H1 (cell line): Measurements from ENCODE around the gene FAM240A. TPM values are rescaled to one million over a fixed set of nuclear protein-coding genes. Genes with fewer than 3 reads are reported as not detected.

Source experiments
- CTCF ChIA-PET: fragments of 300-600 bp; sonication (Branson Sonifier 250); formaldehyde crosslinking; loops from one replicate; lab custom pipeline; 2021; ENCODE audit not compliant: partially characterized antibody; lab: Charles Lee
- POLR2A ChIA-PET: fragments of 300-600 bp; sonication (Branson Sonifier 250); formaldehyde crosslinking; loops from one replicate; lab custom pipeline; 2021; ENCODE audit warnings: inconsistent platforms; ENCODE audit not compliant: partially characterized antibody; lab: Charles Lee
- DNase-seq, 2 experiments: peaks; one replicate each; pipeline versions ENCODE4 v3.0.0 to v3.0.0-alpha.2; 2010 to 2022; ENCODE audit warnings: low spot score in 2 of 2, low read depth in 1 of 2, mixed read lengths in 1 of 2
- FAIRE-seq: peaks from 2 replicates; lab custom pipeline; 2011; peaks lifted over from hg19 to GRCh38; lab: Jason Lieb, UNC
- H2AFZ ChIP-seq: 2 replicates; pipeline ENCODE4 v1.8.1; 2012; ENCODE audit warnings: low read length, inconsistent platforms
- H2AK5ac ChIP-seq: 2 replicates; pipeline ENCODE4 v1.6.1; 2013; ENCODE audit warnings: low read depth, low read length
- H2BK120ac ChIP-seq: replicated peaks from 2 replicates; pipeline ENCODE3; 2013; ENCODE audit warnings: low read depth, low read length, inconsistent platforms
- H2BK12ac ChIP-seq: 2 replicates; pipeline ENCODE4 v1.6.1; 2013; ENCODE audit warnings: low read depth, low read length
- H2BK15ac ChIP-seq: 2 replicates; pipeline ENCODE4 v1.6.1; 2013; ENCODE audit warnings: low read length
- H2BK20ac ChIP-seq: 2 replicates; pipeline ENCODE4 v1.6.1; 2013; ENCODE audit warnings: low read length
- H2BK5ac ChIP-seq: 2 replicates; pipeline ENCODE4 v1.6.1; 2013; ENCODE audit warnings: low read depth, low read length
- H3K14ac ChIP-seq: 2 replicates; pipeline ENCODE4 v1.6.1; 2013; ENCODE audit warnings: inconsistent platforms; ENCODE audit not compliant: insufficient read length
- H3K18ac ChIP-seq: 2 replicates; pipeline ENCODE4 v1.6.1; 2013; ENCODE audit warnings: low read length; ENCODE audit errors: extremely low read depth
- H3K23ac ChIP-seq: 2 replicates; pipeline ENCODE4 v1.6.1; 2013; ENCODE audit warnings: inconsistent platforms; ENCODE audit not compliant: insufficient read length
- H3K23me2 ChIP-seq: 2 replicates; pipeline ENCODE4 v1.6.1; 2013; ENCODE audit warnings: low read depth, low read length
- H3K27ac ChIP-seq: 2 replicates; pipeline ENCODE4 v1.6.1; 2011; ENCODE audit warnings: low read depth, low read length, inconsistent platforms
- H3K27me3 ChIP-seq, 4 experiments: replicated peaks in 1 of 4; 1 replicate in 1 of 4; 2 replicates in 3 of 4; pipeline versions ENCODE4 v1.6.1 to v1.8.1; 2011 to 2013; ENCODE audit warnings: low read length in 3 of 4, mild to moderate bottlenecking in 3 of 4, inconsistent platforms in 2 of 4, mixed read lengths in 2 of 4, moderate library complexity in 1 of 4; ENCODE audit not compliant: control insufficient read depth in 3 of 4, insufficient read depth in 3 of 4; ENCODE audit errors: extremely low read depth in 1 of 4
- H3K36me3 ChIP-seq, 4 experiments: 2 replicates each; pipeline versions ENCODE4 v1.6.1 to v1.8.1; 2011 to 2013; ENCODE audit warnings: mild to moderate bottlenecking in 4 of 4, low read length in 3 of 4, moderate library complexity in 2 of 4, control low read depth in 1 of 4, inconsistent platforms in 1 of 4; ENCODE audit not compliant: insufficient read depth in 4 of 4, control insufficient read depth in 2 of 4
- H3K4ac ChIP-seq: replicated peaks from 2 replicates; pipeline ENCODE3; 2013; ENCODE audit warnings: low read length, low read depth, mixed read lengths, inconsistent platforms; ENCODE audit not compliant: insufficient read length
- H3K4me1 ChIP-seq, 4 experiments: replicated peaks in 1 of 4; 1 replicate in 1 of 4; 2 replicates in 3 of 4; pipeline versions ENCODE4 v1.6.1 to v1.8.1; 2011 to 2013; ENCODE audit warnings: low read length in 3 of 4, inconsistent platforms in 2 of 4, mixed read lengths in 1 of 4; ENCODE audit not compliant: insufficient read depth in 4 of 4, control insufficient read depth in 3 of 4
- H3K4me2 ChIP-seq, 2 experiments: 2 replicates each; pipeline versions ENCODE4 v1.6.1 to v1.8.1; 2011 to 2013; ENCODE audit warnings: low read depth in 2 of 2, low read length in 2 of 2, control low read depth in 1 of 2, inconsistent platforms in 1 of 2, mild to moderate bottlenecking in 1 of 2; ENCODE audit not compliant: insufficient read depth in 1 of 2
- H3K4me3 ChIP-seq, 4 experiments: fragments of 200-600, 300-600 bp in 1 of 4; sonication (generic), shearing (Covaris generic), sonication (Bioruptor Twin) in 1 of 4; 2 replicates each; pipeline versions ENCODE4 v1.5.1 to v1.8.1; 2011 to 2016; ENCODE audit warnings: low read length in 4 of 4, low read depth in 3 of 4, control low read depth in 2 of 4, inconsistent platforms in 2 of 4, mild to moderate bottlenecking in 2 of 4, mixed read lengths in 1 of 4, moderate library complexity in 1 of 4; ENCODE audit not compliant: insufficient read depth in 2 of 4; ENCODE audit errors: extremely low read depth in 1 of 4
- H3K56ac ChIP-seq: replicated peaks from 2 replicates; pipeline ENCODE3; 2013; ENCODE audit warnings: low read depth, mild to moderate bottlenecking, mixed read lengths, low read length, inconsistent platforms; ENCODE audit not compliant: insufficient read length
- H3K79me1 ChIP-seq: 2 replicates; pipeline ENCODE4 v1.6.1; 2013; ENCODE audit warnings: low read depth, low read length, control low read depth
- H3K79me2 ChIP-seq, 2 experiments: 2 replicates each; pipeline versions ENCODE4 v1.6.1 to v1.8.1; 2012 to 2013; ENCODE audit warnings: low read length in 2 of 2, mild to moderate bottlenecking in 2 of 2, inconsistent platforms in 1 of 2; ENCODE audit not compliant: insufficient read depth in 2 of 2, control insufficient read depth in 1 of 2
- H3K9ac ChIP-seq, 4 experiments: replicated peaks in 1 of 4; 1 replicate in 1 of 4; 2 replicates in 3 of 4; pipeline versions ENCODE4 v1.6.1 to v1.8.1; 2011 to 2013; ENCODE audit warnings: low read depth in 3 of 4, low read length in 3 of 4, control low read depth in 2 of 4, mild to moderate bottlenecking in 2 of 4, moderate library complexity in 2 of 4, inconsistent platforms in 1 of 4; ENCODE audit errors: extremely low read depth in 1 of 4
- H3K9me3 ChIP-seq, 2 experiments: 2 replicates each; pipeline versions ENCODE4 v1.6.1 to v1.8.1; 2012 to 2013; ENCODE audit warnings: mild to moderate bottlenecking in 2 of 2, moderate library complexity in 2 of 2, control low read depth in 1 of 2, inconsistent platforms in 1 of 2, low read depth in 1 of 2, low read length in 1 of 2, mixed read lengths in 1 of 2; ENCODE audit not compliant: insufficient read depth in 2 of 2
- H4K20me1 ChIP-seq, 2 experiments: replicated peaks in 1 of 2; 2 replicates each; pipeline versions ENCODE3 to v1.8.1; 2011 to 2013; ENCODE audit warnings: inconsistent platforms in 2 of 2, low read length in 2 of 2, mild to moderate bottlenecking in 1 of 2; ENCODE audit not compliant: insufficient read depth in 2 of 2, control insufficient read depth in 1 of 2
- H4K5ac ChIP-seq: 2 replicates; pipeline ENCODE4 v1.6.1; 2013; ENCODE audit warnings: low read length, low read depth, mixed read lengths, inconsistent platforms; ENCODE audit not compliant: insufficient read length
- H4K8ac ChIP-seq: 2 replicates; pipeline ENCODE4 v1.8.0; 2013; ENCODE audit warnings: mild to moderate bottlenecking, moderate library complexity, low read length, inconsistent platforms; ENCODE audit not compliant: insufficient read depth; ENCODE audit errors: extremely low read depth
- H4K91ac ChIP-seq: replicated peaks from 2 replicates; pipeline ENCODE3; 2013; ENCODE audit warnings: low read length, mixed read lengths, inconsistent platforms; ENCODE audit not compliant: insufficient read length
- BACH1 ChIP-seq: IDR thresholded peaks from 2 replicates; pipeline ENCODE4 v1.6.1; 2012; ENCODE audit warnings: low read length, improper control_type of control experiment
- EGR1 ChIP-seq: IDR thresholded peaks from 2 replicates; pipeline ENCODE4 v1.6.1; 2011; ENCODE audit warnings: low read depth, low read length, borderline replicate concordance
- EP300 ChIP-seq, 2 experiments: IDR thresholded peaks; 1 replicate in 1 of 2; 2 replicates in 1 of 2; pipeline ENCODE4 v1.6.1; 2011 to 2012; ENCODE audit warnings: low read depth in 2 of 2, low read length in 2 of 2, mild to moderate bottlenecking in 2 of 2, borderline replicate concordance in 1 of 2, inconsistent platforms in 1 of 2, moderate library complexity in 1 of 2
- JUND ChIP-seq: IDR thresholded peaks from 2 replicates; pipeline ENCODE4 v1.6.1; 2011; ENCODE audit warnings: mild to moderate bottlenecking, improper control_type of control experiment, low read length
- SP2 ChIP-seq: IDR thresholded peaks from 2 replicates; pipeline ENCODE4 v1.6.1; 2012; ENCODE audit warnings: mild to moderate bottlenecking, low read length, inconsistent platforms
- SUZ12 ChIP-seq: fragments of 200-600 bp; sonication (generic); IDR thresholded peaks from 2 replicates; pipeline ENCODE4 v1.6.1; 2012; ENCODE audit warnings: mild to moderate bottlenecking, inconsistent platforms, low read length, moderate library complexity, mixed read lengths
- ZNF274 ChIP-seq: IDR thresholded peaks from 2 replicates; pipeline ENCODE4 v1.7.0; 2012; ENCODE audit warnings: low read length, borderline replicate concordance; ENCODE audit errors: extremely low read depth
- WGBS, 2 experiments: shearing (Covaris generic) in 1 of 2; methylation state at CpG; one replicate each; pipeline versions ENCODE4 v1.1.6 to v1.1.7; 2013 to 2015; ENCODE audit warnings: low lambda C conversion rate in 2 of 2, mixed read lengths in 2 of 2, inconsistent platforms in 1 of 2, low coverage in 1 of 2, missing lambda C conversion rate in 1 of 2; ENCODE audit not compliant: insufficient replicate concordance in 2 of 2, insufficient coverage in 1 of 2, insufficient read length in 1 of 2; ENCODE audit errors: extremely low coverage in 1 of 2, missing lambda C conversion rate in 1 of 2; 5-methylcytosine and 5-hydroxymethylcytosine counted together
- polyA plus RNA-seq, 7 experiments: library from polyadenylated mRNA; depleted of rRNA in 3 of 7; stranded (reverse) in 5 of 7; unstranded in 2 of 7; fragments of >200 nt in 5 of 7; fragments of 200-250 nt in 2 of 7; gene quantifications; 1 replicate in 5 of 7; 2 replicates in 1 of 7; 4 replicates in 1 of 7; pipeline versions ENCODE4 v1.2.1 to v1.2.3, GENCODE V29; 2011 to 2013; ENCODE audit warnings: missing spikeins in 2 of 7, mixed read lengths in 2 of 7
- total RNA-seq: library from RNA; stranded (reverse); fragmentation: NEBNext Ultra II Directional; extraction: Animal tissue kit (Norgen Biotek cat#: 25700); gene quantifications from 2 replicates; pipeline ENCODE4 v1.2.1, GENCODE V29; 2021
- TF ChIP-seq, protein P1 (sequence below), 3 experiments: IDR thresholded peaks; 1 replicate in 2 of 3; 2 replicates in 1 of 3; pipeline versions ENCODE4 v1.5.1 to v1.6.1; 2011; ENCODE audit warnings: low read length in 3 of 3, mild to moderate bottlenecking in 3 of 3, inconsistent platforms in 2 of 3, low read depth in 1 of 3, moderate library complexity in 1 of 3; ENCODE audit not compliant: insufficient read depth in 1 of 3; ENCODE audit errors: control extremely low read depth in 1 of 3
- TF ChIP-seq, protein P2 (sequence below): IDR thresholded peaks from 2 replicates; pipeline ENCODE4 v1.6.1; 2012; ENCODE audit warnings: inconsistent platforms

FAM240A gene
- total and polyA plus RNA-seq, 2 of the 8 experiments (the other 6 are each of a cell fraction or from before 2014, with no cell fraction given) = 0.08 TPM; not detected in 1

DNA sequence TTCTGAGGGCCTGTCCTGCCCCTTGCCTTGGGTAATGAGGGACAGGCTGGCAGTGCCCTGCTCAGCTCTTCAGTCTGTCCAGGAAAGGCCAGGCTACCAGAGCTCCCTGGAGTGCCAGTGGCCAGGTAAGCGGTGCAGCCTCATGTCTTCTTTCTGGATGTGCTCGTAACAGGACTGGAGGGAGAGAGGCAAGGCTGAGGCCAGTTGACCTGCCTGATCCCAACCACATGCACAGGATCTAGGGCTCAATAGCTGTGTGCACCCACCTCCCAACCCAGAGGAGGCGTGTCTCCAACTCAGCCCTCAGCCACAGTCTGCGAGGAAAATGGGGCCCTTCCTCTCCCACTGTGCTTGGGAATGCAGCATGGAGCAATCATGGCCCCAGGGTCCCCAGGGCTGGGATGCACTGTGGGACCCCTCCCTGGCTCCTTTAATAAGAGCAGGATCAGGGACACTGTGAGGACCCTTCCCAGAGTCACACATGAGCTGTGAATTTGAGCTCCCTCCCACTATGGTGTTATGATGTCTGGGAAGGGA, 58.6 kb downstream of the FAM240A start:
- Histone ChIP-seq H3K14ac (no peak overlapping the region), H3K36me3 (no peaks in the 10 kb centered on the region), H3K79me2 (no peaks in the 10 kb centered on the region), H2BK120ac (no peak overlapping the region), H3K4me2 (no peak overlapping the region), H3K9me3 (no peaks in the 10 kb centered on the region), H2BK20ac (no peak overlapping the region), H3K4me1 (no peaks in the 10 kb centered on the region), H3K9ac (no peak overlapping the region), H2AFZ (no peak overlapping the region), H3K79me1 (no peaks in the 10 kb centered on the region), H3K27ac (no peak overlapping the region), H4K5ac (no peak overlapping the region), H2BK12ac (no peak overlapping the region), H3K18ac (no peak overlapping the region), H2AK5ac (no peak overlapping the region), H3K4me3 (no peak overlapping the region), H3K23ac (no peak overlapping the region), H2BK15ac (0 out of 2 replicates have a peak overlapping the region, but pooled peaks have one; percentile 46), H3K56ac (no peak overlapping the region), H3K4ac (no peak overlapping the region), H3K23me2 (no peaks in the 10 kb centered on the region), H4K91ac (no peak overlapping the region), H2BK5ac (0 out of 2 replicates have a peak overlapping the region, but pooled peaks have one; percentile 44), H4K20me1 (peaks cover 0 to under 1% of the 10 kb centered on the region in 2 experiments), H4K8ac (no peak overlapping the region), H3K27me3 (no peaks in the 10 kb centered on the region; a peak in 1 of 7 replicates)
- DNase-seq (peak in 1 of 2 experiments; percentile 41), FAIRE-seq (no peak)
- ChIA-PET POLR2A (interaction anchor here (0.7 to 0.8 kb wide), 3 partner anchors 14 to 84 kb away, joined by 3 read pairs; no protein-coding TSS in a partner anchor), CTCF (interaction anchor here (0.6 to 4.3 kb wide), 11 partner anchors 8 to 820 kb away, joined by 3 to 21 read pairs (median 4); no protein-coding TSS in a partner anchor)
- 97% methylated on average over 3 of the region's 4 CpGs; no CpG with 5 or more reads in 1 of the 2 experiments for WGBS, 2 experiments
- TF ChIP-seq BACH1 (no peak), EP300 (IDR thresholded peaks at IDR 0.05; ENCODE audit: borderline replicate concordance in 1 of 2, low read depth in 2 of 2, low read length in 2 of 2) (no peak), SUZ12 (no peak), ZNF274 (no peak), JUND (no peak), EGR1 (no peak), SP2 (no peak)
- TF ChIP-seq, protein P1, sequence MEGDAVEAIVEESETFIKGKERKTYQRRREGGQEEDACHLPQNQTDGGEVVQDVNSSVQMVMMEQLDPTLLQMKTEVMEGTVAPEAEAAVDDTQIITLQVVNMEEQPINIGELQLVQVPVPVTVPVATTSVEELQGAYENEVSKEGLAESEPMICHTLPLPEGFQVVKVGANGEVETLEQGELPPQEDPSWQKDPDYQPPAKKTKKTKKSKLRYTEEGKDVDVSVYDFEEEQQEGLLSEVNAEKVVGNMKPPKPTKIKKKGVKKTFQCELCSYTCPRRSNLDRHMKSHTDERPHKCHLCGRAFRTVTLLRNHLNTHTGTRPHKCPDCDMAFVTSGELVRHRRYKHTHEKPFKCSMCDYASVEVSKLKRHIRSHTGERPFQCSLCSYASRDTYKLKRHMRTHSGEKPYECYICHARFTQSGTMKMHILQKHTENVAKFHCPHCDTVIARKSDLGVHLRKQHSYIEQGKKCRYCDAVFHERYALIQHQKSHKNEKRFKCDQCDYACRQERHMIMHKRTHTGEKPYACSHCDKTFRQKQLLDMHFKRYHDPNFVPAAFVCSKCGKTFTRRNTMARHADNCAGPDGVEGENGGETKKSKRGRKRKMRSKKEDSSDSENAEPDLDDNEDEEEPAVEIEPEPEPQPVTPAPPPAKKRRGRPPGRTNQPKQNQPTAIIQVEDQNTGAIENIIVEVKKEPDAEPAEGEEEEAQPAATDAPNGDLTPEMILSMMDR (IDR thresholded peaks at IDR 0.05; ENCODE audit: control extremely low read depth in 1 of 3, insufficient read depth in 1 of 3, low read depth in 1 of 3, low read length in 3 of 3) = no peak
- TF ChIP-seq, protein P2, sequence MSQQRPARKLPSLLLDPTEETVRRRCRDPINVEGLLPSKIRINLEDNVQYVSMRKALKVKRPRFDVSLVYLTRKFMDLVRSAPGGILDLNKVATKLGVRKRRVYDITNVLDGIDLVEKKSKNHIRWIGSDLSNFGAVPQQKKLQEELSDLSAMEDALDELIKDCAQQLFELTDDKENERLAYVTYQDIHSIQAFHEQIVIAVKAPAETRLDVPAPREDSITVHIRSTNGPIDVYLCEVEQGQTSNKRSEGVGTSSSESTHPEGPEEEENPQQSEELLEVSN = no peak
